Mesenchymal stem cell (in vitro differentiated cells and primary cell): ENCODE measurements around the gene THEM5.
"Not testable (repeated sequence)": the region's sequence is repeated elsewhere in the genome, so short reads cannot be mapped to it uniquely, and the experiment has no call there.

ENCODE experiments used
- DNase-seq: peaks from one replicate; pipeline ENCODE4 v3.0.0-alpha.2; 2013
- H2AFZ ChIP-seq: one replicate; pipeline ENCODE4 v1.6.1; 2013; ENCODE audit warnings: low read depth, mild to moderate bottlenecking, control low read depth, inconsistent platforms, low read length, moderate library complexity
- H2AK5ac ChIP-seq: 2 replicates; pipeline ENCODE4 v1.6.1; 2013; ENCODE audit warnings: low read length, moderate library complexity, mild to moderate bottlenecking, inconsistent platforms; ENCODE audit not compliant: severe bottlenecking
- H2BK120ac ChIP-seq: one replicate; pipeline ENCODE4 v1.6.1; 2013; ENCODE audit warnings: low read depth, mild to moderate bottlenecking, inconsistent platforms, low read length, moderate library complexity
- H2BK12ac ChIP-seq, 2 experiments: one replicate each; pipeline ENCODE4 v1.6.1; 2013; ENCODE audit warnings: inconsistent platforms in 2 of 2, low read length in 2 of 2, mild to moderate bottlenecking in 2 of 2, moderate library complexity in 2 of 2, control low read depth in 1 of 2
- H2BK15ac ChIP-seq: one replicate; pipeline ENCODE4 v1.6.1; 2013; ENCODE audit warnings: mild to moderate bottlenecking, low read depth, inconsistent platforms; ENCODE audit not compliant: poor library complexity, severe bottlenecking
- H2BK5ac ChIP-seq: 2 replicates; pipeline ENCODE4 v1.6.1; 2013; ENCODE audit warnings: low read depth, mild to moderate bottlenecking, low read length, control low read depth, inconsistent platforms; ENCODE audit not compliant: poor library complexity, severe bottlenecking
- H3K14ac ChIP-seq, 2 experiments: one replicate each; pipeline ENCODE4 v1.6.1; 2013; ENCODE audit warnings: inconsistent platforms in 2 of 2, low read length in 2 of 2, control low read depth in 1 of 2, mild to moderate bottlenecking in 1 of 2, moderate library complexity in 1 of 2
- H3K18ac ChIP-seq, 2 experiments: one replicate each; pipeline ENCODE4 v1.6.1; 2013; ENCODE audit warnings: inconsistent platforms in 2 of 2, low read length in 2 of 2, control low read depth in 1 of 2, low read depth in 1 of 2, mild to moderate bottlenecking in 1 of 2
- H3K23ac ChIP-seq, 2 experiments: one replicate each; pipeline ENCODE4 v1.6.1; 2013; ENCODE audit warnings: inconsistent platforms in 2 of 2, low read length in 2 of 2, mild to moderate bottlenecking in 2 of 2, moderate library complexity in 2 of 2, control low read depth in 1 of 2
- H3K27ac ChIP-seq: 2 replicates; pipeline ENCODE4 v1.5.1; 2013; ENCODE audit warnings: mild to moderate bottlenecking, moderate library complexity, low read length, control low read depth, inconsistent platforms; ENCODE audit not compliant: poor library complexity, severe bottlenecking
- H3K27me3 ChIP-seq, 2 experiments: 2 replicates each; pipeline versions ENCODE4 v1.6.1 to v1.7.0; 2013; ENCODE audit warnings: low read length in 2 of 2, mild to moderate bottlenecking in 2 of 2, moderate library complexity in 2 of 2, control low read depth in 1 of 2, inconsistent platforms in 1 of 2; ENCODE audit not compliant: control insufficient read depth in 1 of 2, insufficient read depth in 1 of 2
- H3K36me3 ChIP-seq, 2 experiments: 2 replicates each; pipeline versions ENCODE4 v1.6.1 to v1.7.0; 2013; ENCODE audit warnings: low read length in 2 of 2, control low read depth in 1 of 2, inconsistent platforms in 1 of 2, low read depth in 1 of 2, mild to moderate bottlenecking in 1 of 2; ENCODE audit not compliant: insufficient read depth in 2 of 2, control insufficient read depth in 1 of 2
- H3K4ac ChIP-seq, 2 experiments: one replicate each; pipeline ENCODE4 v1.6.1; 2013; ENCODE audit warnings: inconsistent platforms in 2 of 2, low read length in 2 of 2, mild to moderate bottlenecking in 2 of 2, moderate library complexity in 2 of 2, control low read depth in 1 of 2, low read depth in 1 of 2
- H3K4me1 ChIP-seq: 2 replicates; pipeline ENCODE4 v1.6.1; 2013; ENCODE audit warnings: low read depth, low read length, control low read depth; ENCODE audit not compliant: control insufficient read depth, insufficient read depth
- H3K4me2 ChIP-seq: 2 replicates; pipeline ENCODE4 v1.6.1; 2013; ENCODE audit warnings: low read length, mild to moderate bottlenecking, inconsistent platforms; ENCODE audit not compliant: poor library complexity, severe bottlenecking
- H3K4me3 ChIP-seq, 2 experiments: 2 replicates each; pipeline versions ENCODE4 v1.5.1 to v1.7.0; 2013; ENCODE audit warnings: low read length in 2 of 2, mild to moderate bottlenecking in 2 of 2, control low read depth in 1 of 2, low read depth in 1 of 2; ENCODE audit not compliant: insufficient read depth in 1 of 2
- H3K79me1 ChIP-seq: replicated peaks from 2 replicates; pipeline ENCODE4 v1.6.1; 2013; ENCODE audit warnings: mild to moderate bottlenecking, control low read depth, low read length, inconsistent platforms; ENCODE audit not compliant: poor library complexity, severe bottlenecking
- H3K9ac ChIP-seq: 2 replicates; pipeline ENCODE4 v1.7.0; 2013; ENCODE audit warnings: mild to moderate bottlenecking, low read length, moderate library complexity
- H3K9me3 ChIP-seq: 2 replicates; pipeline ENCODE4 v1.7.0; 2013; ENCODE audit warnings: mild to moderate bottlenecking, low read length; ENCODE audit not compliant: control insufficient read depth
- H4K8ac ChIP-seq: one replicate; pipeline ENCODE4 v1.6.1; 2013; ENCODE audit warnings: inconsistent platforms, mild to moderate bottlenecking, low read length, moderate library complexity
- H4K91ac ChIP-seq: one replicate; pipeline ENCODE4 v1.6.1; 2013; ENCODE audit warnings: mild to moderate bottlenecking, low read length, inconsistent platforms
- WGBS: methylation state at CpG from one replicate; pipeline ENCODE4 v1.1.7; 2013; ENCODE audit warnings: mixed read lengths; 5-methylcytosine and 5-hydroxymethylcytosine counted together

The THEM5 gene

GRCh38 chr1:151881479-151881878 lies 28.0 kb upstream of the THEM5 start:
- H3K4ac ChIP-seq = no peak overlapping the region
- no peaks in the 10 kb centered on the region for H3K79me1 ChIP-seq
- H3K27me3 ChIP-seq = no peaks in the 10 kb centered on the region
- 71% methylated on average over 2 of the region's 2 CpGs for WGBS
- no peak for DNase-seq
- peaks cover 2 to 23% of the 10 kb centered on the region in 2 experiments for H3K36me3 ChIP-seq
- H2BK12ac ChIP-seq = no peak overlapping the region
- H4K8ac ChIP-seq = no peak overlapping the region
- no peaks in the 10 kb centered on the region for H3K4me1 ChIP-seq
- no peak overlapping the region for H4K91ac ChIP-seq
- no peaks in the 10 kb centered on the region for H3K9me3 ChIP-seq
- H3K18ac ChIP-seq = no peak overlapping the region
- no peak overlapping the region for H2AK5ac ChIP-seq
- no peak overlapping the region for H3K9ac ChIP-seq
- no peak overlapping the region for H2AFZ ChIP-seq
- no peak overlapping the region for H3K27ac ChIP-seq
- H3K4me2 ChIP-seq = no peak overlapping the region
- H2BK120ac ChIP-seq = no peak overlapping the region
- H3K14ac ChIP-seq = no peak overlapping the region
- no peak overlapping the region for H3K4me3 ChIP-seq
- no peak overlapping the region for H2BK15ac ChIP-seq
- no peak overlapping the region for H2BK5ac ChIP-seq
- no peak overlapping the region for H3K23ac ChIP-seq

GRCh38 chr1:151875419-151876097 lies 22.0 kb upstream of the THEM5 start:
- Histone ChIP-seq H2BK12ac (no peak overlapping the region), H3K4ac (no peak overlapping the region), H4K8ac (no peak overlapping the region), H3K23ac (no peak overlapping the region), H3K14ac (no peak overlapping the region), H3K4me2 (no peak overlapping the region), H3K27ac (no peak overlapping the region), H2BK120ac (no peak overlapping the region), H3K9ac (no peak overlapping the region), H2AFZ (no peak overlapping the region), H3K18ac (no peak overlapping the region), H3K4me3 (no peak overlapping the region), H3K27me3 (no peaks in the 10 kb centered on the region), H3K36me3 (peaks cover 9 to 46% of the 10 kb centered on the region in 2 experiments), H4K91ac (no peak overlapping the region), H2BK5ac (no peak overlapping the region), H2AK5ac (no peak overlapping the region), H3K9me3 (no peaks in the 10 kb centered on the region), H3K4me1 (no peaks in the 10 kb centered on the region), H2BK15ac (no peak overlapping the region), H3K79me1 (no peaks in the 10 kb centered on the region)
- DNase-seq = no peak
- WGBS = no CpG with 5 or more reads among the region's 1 CpG

- H3K4me1 ChIP-seq, H2AK5ac ChIP-seq, H2BK120ac ChIP-seq, H2BK15ac ChIP-seq, H4K8ac ChIP-seq, H3K4me2 ChIP-seq, H2BK12ac ChIP-seq, H3K9me3 ChIP-seq, H3K23ac ChIP-seq, H2BK5ac ChIP-seq, H3K4me3 ChIP-seq, H3K4ac ChIP-seq, DNase-seq, H3K27me3 ChIP-seq, H4K91ac ChIP-seq, H3K27ac ChIP-seq, H2AFZ ChIP-seq, H3K18ac ChIP-seq, H3K79me1 ChIP-seq, H3K9ac ChIP-seq, H3K14ac ChIP-seq: not testable (repeated sequence)
- H3K36me3 ChIP-seq = peaks cover 9 to 44% of the 10 kb centered on the region in 2 experiments
- WGBS = 69% methylated on average over 9 of the region's 9 CpGs
These were observed 19.3 kb upstream of the THEM5 start for GRCh38 chr1:151872776-151873175.

- no peak overlapping the region for H3K18ac ChIP-seq
- WGBS = 100% methylated on average over 3 of the region's 5 CpGs
These were observed 17.9 kb upstream of the THEM5 start for GRCh38 chr1:151871284-151872030.

More at GRCh38 chr1:151871284-151872030, 17.9 kb upstream of the THEM5 start:
- no peak overlapping the region for H3K9ac ChIP-seq
- H3K27ac ChIP-seq = no peak overlapping the region
- no peak for DNase-seq
- H3K79me1 ChIP-seq = no peaks in the 10 kb centered on the region
- H4K91ac ChIP-seq = no peak overlapping the region
- H2AFZ ChIP-seq = no peak overlapping the region
- no peak overlapping the region for H3K4me3 ChIP-seq
- no peak overlapping the region for H3K4ac ChIP-seq
- H3K23ac ChIP-seq = no peak overlapping the region
- no peak overlapping the region for H2BK15ac ChIP-seq
- no peak overlapping the region for H3K14ac ChIP-seq
- no peak overlapping the region for H2BK12ac ChIP-seq
- peaks cover 9 to 33% of the 10 kb centered on the region in 2 experiments for H3K36me3 ChIP-seq
- H3K4me2 ChIP-seq = no peak overlapping the region
- H3K9me3 ChIP-seq = no peaks in the 10 kb centered on the region
- no peak overlapping the region for H2BK5ac ChIP-seq
- no peak overlapping the region for H2BK120ac ChIP-seq
- no peaks in the 10 kb centered on the region for H3K27me3 ChIP-seq
- H2AK5ac ChIP-seq = no peak overlapping the region
- no peak overlapping the region for H4K8ac ChIP-seq
- no peaks in the 10 kb centered on the region for H3K4me1 ChIP-seq
